COLO829 (cell line): ENCODE measurements around the gene SLC2A6.

ENCODE experiments used
- DNase-seq: peaks from one replicate; pipeline ENCODE4 v3.0.0; 2012; ENCODE audit warnings: low spot score

SLC2A6 gene

DNA sequence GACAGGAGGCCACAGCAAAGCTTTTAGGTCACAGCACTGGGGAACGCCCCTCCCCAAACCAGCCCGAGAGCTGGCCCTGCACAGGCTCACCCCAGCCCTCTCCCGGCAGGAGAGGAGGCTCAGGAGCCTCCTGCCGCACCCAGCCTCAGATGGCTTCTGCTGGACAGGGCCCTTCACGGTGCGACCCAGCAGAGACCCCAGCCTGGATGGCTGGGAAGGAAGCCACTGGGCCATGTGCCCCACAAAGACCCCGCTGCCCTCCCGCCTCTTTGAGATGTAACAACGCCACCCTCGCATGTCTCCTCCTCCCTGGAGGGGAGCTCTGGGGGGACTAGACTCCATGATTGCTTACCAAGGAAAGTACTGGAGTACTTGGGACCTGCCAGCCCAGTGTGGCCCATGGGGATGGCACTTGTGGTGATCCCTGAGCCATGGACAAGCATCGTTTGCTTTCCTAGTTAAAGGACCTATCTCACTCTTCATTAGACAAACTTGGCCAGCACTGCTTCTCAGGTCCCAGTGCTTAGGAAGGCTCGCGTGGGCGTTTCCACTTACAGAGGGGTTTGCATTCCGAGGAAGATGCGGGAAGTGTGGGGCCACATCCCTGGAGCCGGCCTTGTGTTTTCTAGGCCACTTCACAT, 36.8 kb upstream of the SLC2A6 start:
- no peak for DNase-seq

DNA sequence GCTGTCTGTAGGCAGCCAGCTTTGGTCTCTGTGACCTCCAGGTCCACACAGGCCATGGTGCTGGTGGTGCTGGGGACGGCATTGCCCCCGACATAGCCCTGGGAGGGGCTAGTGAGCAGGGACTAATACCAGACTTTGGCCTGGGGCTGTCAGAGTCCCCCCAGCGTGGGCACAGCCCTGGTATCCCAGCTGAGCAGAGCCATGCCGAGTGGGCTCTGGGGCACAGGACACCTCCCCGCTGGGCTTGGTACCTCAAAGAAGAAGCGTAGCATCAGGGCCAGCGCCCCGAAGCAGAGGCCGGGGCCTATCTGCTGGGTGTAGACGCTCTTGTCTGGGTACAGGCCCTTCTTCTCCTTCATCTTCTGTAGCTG, 36.3 kb upstream of the SLC2A6 start:
- DNase-seq, result no peak

DNA sequence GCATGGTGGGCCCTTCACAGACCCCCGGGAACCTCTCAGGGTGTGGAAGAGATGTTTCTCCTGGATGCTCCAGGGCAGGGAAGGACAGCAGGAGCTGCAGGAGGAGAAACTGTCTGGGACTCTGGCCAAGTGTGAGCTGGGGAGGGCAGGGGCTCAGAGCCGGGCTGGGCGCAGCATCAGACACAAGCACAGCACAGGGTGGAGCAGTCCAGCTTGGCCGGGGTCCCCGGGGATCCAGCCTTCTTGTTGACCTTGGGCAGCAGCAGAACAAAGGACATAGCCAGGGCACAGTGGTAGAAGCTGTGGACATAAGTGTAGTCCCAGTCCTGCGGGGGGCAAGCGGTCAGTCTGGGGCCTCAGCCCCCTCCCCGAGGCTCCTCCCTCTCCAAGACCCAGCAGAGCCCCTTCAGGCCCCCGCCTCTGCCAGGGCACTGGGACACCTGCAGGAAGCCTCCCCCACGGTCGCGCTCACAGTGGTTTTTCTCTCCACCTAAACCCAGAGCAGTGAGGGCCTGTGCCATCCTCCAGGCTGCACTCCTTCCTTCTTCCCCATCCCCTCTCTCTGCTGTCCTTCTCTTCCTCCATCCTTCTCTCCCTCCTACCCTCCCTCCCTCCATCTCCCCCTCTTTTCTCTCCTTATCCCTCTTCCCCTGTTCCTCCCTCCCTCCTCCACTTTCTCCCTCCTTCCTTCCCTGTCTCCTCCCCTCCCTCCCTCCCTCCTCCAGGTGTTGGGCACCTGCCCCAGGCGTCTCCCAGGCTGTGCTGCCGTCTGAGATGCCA, 35.8 kb upstream of the SLC2A6 start:
- DNase-seq, result no peak

DNA sequence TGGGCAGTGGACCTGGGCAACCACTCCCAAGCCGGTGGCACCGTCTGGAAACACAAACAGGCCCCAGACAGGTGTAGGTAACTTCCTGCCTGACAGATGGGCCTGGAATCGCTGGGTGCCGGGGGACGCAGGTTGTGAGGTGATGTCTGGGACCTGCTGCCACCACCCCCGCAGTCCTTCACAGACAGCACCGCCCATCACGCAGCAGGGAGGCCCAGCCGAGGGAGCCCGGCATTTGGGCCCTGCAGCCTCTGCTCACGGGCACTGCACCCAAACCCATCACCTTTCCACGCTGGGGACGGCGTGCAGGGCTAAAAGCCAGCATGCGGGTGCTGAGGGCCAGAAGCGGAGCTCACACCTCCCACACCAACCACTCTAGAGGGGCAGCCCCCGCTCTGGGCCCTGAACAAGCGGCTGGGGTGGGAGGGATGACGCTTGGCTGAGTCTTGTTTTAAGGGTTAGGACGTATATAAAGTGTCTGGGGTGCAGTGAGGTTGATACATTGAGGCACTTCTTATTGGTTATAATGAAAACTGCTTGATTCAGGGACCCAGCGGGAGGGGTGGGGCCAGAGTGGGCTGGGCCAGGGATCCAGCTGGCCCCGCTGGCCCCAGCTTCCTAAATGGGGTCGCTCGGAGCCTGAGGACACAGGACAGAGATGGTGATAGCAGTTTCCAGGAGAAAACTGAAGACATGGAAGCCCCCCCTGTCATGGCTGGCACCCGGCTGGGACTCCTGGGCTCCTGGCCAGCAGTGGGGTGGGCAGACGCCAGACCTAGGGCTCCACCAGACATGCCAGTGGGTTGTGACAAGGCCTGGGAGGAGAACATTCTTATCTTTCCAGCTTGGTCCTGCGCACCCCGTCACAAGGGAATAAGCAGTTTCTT, 34.6 kb upstream of the SLC2A6 start:
- no peak for DNase-seq

DNA sequence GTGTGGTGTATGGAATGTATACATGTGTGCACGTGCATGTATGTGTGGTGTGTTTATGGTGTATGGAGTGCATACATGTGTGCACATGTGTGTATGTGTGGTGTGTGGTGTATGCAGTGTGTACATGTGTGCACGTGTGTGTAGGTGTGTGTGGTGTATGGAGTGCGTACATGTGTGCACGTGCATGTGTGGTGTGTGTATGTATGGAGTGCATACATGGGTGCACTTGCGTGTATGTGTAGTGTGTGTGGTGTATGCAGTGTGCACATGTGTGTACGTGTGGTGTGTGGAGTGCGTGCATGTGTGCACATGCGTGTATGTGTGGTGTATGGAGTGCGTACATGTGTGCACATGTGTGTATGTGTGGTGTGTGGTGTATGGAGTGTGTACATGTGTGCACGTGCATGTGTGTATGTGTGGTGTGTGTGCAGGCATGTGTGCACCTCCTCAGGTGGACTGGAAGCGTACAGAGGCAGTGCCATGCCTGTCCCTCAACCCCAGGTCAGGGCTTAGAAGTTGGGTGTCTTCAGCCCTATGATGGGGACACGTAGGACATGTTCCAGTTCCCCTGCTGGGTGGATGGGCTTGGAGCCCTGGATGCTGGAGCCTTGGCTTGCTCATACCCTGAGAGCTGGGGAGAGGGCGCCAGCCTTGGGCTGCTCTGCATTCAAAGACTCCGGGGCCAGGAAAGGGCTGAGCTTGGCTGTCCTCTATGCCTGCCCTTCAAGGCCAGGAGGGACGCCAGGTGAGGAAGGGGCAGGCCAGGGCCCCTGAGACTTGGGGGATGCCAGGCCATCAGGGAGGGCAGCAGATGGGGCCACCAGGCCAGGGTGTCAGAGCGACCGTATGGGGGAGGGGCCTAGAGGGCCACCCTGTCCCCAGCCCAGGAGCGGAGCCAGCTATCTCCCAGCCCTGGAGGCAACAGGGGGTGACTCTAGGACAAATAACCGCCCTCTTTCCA, 33.6 kb upstream of the SLC2A6 start:
- no peak for DNase-seq

DNA sequence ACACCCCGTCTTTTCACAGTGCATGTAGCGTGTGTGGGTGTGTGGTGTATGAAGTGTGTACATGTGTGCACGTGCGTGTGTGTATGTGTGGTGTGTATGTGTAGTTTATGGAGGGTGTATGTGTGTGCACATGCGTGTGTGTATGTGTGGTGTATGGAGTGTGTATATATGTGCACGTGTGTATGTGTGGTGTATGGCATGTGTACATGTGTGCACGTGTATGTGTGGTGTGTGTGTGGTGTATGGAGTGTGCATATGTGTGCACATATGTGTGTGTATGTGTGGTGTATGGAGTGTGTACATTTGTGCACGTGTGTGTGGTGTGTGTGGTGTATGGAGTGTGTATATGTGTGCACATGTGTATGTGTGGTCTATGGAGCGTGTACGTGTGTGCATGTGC, 32.7 kb upstream of the SLC2A6 start:
- no peak for DNase-seq

DNA sequence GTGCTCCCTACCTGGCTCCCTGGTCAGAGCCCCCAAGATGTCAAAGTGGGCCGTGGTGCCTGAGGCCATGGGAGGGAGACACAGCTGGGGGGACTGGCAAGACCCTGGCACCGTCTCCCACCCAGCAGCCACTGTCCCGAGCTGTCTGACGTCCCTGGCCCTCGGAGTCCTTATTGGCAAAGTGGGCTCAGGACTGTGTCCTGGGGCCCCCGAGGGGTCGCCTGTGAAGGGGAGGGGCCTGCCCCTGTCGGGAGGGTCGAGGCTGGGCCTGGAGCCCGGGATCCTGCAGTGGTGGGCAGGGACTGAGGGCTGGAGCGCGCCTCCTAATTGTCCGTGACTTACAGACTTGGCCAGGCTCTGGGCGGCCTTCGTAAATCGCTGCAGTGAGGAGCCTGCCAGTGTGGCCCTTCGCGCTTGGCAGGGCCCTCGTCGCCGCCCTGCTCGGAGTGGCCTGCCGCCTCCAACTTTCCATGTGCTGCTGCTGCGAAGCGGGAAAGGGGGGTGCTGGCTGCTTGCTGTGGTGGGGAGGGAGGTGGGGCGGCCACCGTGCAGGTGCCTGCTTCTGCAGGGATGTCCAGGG, 32.1 kb upstream of the SLC2A6 start:
- DNase-seq, result no peak

DNA sequence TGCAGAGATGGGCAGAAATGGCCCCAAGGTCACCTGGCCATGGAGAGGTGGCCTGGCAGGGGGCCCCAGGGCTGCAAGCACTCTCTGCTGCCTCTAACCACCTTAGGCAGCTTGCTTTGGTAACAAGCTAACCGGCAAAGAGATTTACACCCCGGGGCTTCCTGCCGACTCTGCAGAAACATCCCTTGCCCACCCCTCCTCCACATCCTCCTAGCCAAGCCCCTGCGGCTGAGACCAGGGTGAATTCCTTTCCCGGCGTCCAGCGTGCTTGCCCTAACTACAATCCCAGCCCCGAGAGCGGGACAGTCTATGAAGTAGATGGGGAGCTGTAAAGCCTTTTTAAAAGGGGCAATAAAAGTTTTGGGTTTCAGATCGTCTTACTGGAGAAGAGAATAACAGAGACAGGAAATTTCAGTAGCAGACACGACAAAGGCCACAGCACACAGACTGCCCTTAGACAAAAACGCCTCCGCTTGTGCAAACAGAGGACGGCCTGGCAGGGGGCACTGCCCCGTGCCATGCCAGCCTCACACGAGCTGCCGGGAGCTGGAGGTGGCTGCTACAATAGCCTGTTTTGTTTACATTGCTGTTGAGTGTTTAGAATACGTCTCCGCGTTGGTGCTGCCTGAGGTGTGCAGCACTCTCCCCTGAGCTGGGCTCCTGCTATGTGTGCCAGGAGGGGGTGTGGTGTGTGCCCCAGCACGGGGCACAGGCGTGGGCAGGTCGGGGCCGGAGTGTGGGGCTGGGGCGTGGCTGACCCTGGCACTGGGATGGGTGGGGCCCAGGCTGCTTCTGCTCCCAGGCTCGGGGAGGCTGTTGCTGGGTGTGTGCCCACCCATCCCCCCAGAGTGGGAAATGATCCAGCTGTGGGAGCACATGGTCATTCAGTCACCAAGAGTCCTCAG, 30.5 kb upstream of the SLC2A6 start:
- DNase-seq, result peak; percentile 36

DNA sequence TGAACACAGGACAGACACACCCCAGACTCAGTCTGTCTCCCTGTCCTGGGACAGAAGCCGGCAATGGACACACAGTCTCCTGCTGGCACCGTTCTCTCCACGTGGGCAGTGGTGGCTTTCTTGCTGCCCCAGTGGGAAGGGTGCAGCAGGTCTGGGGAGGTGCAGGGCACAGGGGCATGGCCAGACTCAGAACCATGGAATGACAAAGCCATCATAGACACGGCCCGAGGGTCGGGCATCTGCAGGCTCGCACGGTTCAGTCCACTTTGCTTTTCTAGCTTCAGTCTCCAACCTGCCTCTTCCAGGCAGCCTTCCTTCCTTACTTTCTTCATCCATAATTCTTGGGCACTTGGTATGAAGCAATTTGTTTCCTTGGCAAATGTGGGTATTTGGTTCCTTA, 29.1 kb upstream of the SLC2A6 start:
- no peak for DNase-seq

DNA sequence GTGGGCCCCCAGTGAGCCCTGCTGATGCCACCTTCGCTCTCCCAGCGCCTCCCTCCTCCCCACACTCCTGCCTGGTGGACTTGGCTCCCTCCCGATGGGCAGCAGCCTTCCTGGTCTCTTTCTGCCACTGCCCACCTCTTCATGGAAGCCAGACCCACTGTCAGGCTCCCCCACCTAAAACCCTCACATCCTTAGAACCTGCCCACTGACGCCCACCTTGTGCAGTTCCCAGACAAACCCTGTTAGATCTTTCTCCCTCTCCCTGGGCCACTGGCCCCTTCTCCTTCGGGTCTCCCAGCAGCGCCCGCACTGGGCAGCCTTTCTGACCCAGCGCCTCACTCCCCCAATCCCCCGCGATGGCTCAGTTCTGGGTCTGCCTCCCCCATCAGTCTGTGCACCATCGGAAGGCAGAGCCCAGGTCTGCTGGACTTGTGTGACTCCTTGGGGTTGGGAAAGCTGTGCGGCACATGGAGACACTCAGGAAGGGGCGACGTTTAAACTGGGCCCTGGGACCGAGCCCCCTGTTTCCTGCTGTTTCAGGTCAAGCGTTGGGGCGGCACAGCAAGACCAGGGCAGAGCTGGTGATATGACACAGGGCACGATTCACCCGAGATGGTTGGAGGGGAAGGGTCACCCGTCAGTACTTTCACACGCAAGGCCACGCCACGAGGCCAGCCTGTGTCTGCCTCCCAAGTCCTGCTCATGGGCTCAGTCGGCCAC, 28.5 kb upstream of the SLC2A6 start:
- DNase-seq, result no peak

DNA sequence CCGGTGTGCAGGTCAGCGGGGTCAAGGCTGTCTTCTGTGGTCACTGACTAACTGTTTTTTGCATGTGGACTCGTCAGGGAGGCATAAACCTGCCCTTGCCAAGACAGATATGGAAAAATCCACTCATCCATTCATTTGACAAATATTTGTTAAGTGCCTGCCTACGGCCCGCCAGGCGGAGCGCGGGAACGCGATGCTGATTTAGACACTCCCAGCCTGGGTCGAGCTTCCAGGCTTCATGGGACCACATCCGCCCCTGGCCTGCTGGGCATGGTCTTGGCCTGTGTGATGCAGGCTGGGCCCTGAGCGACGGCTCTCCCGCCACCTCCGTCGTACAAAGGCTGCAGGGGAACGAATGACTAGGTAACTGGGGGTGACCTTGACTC, 27.7 kb upstream of the SLC2A6 start:
- DNase-seq, result no peak

DNA sequence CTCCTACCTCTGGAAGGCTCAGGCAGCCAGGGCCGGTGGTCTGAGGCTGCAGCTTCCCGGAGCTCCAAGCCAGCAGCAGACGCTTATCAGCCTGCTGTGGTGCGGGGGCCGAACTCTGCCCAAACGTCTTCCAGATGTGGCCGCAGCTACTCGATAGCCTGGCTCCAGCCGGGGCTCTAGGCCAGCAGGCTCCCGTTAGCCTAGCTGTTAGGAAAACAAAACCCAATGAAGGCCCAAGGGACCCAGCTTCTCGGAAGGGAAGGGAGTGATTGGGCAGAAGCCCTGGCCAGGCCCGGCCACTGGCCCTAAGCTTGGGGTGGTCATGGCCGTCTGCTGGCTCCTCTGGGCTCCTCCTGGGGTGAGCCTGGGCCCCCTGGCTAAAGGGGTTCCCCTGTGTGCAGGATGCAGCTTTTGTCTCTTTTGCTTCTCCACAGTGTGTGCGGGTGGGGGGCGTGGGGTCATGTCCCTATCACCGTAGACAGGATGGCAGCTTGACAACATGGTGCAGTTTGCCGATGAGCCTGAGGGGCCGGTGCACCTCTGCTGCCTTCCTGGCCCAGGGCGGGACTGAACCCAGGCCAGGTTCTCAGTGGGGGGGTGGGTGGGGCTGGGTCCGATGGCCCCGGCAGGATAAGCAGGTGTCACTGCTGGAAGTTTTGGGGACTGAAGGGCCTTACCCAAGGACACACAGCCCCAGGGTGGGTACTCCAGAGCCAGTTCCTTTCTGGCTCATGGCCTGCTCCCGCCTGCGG, 27.2 kb upstream of the SLC2A6 start:
- DNase-seq, result no peak

DNA sequence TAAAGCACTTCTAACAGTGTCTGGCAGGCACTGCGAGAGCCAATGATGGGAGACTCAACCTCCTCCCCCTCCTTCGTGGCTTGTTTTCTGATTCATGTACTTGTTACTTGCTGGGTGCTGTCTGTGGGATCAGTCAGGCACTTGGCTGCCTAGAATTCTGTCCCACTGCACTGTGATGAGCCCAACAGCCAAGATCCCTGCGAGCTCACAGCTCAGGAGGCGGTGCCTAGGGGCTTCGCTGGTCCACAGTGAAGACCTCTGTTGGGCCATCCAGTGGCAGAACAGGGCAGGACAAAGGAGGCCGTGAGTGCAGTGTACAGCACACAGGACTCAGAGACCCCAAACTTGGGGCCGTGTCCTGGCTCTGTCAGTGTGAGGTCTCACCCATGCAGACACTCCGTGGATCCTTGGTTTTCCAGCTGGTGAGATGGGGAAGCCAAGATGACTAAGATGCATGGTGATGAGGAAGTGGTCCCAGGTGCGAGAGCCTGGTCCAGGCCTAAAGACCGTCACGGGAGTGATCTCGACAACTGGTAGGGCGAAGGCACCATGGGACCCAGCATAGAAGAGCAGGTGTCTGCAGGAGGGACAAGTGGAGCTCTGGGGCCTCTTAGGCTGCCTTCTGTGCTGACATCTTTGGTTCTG, 26.4 kb upstream of the SLC2A6 start:
- DNase-seq, result no peak

DNA sequence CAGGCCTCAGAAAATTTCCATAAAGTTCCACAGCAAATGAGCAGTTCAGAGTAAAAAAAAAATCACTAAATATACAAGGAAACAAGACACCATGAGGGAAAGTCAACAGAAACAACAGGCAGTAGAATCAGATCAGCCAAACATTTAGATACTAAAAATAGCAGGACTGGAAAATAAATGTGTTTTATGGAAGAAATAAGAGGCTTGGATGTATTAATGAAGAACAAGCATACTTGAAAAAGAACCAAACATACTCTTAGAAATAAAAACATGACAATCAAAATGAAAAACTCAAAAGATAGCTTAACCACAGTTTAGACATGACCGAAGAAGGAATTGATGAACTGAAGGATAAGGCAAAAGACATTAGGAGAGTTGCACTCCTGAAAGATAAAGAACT, 23.2 kb upstream of the SLC2A6 start:
- DNase-seq, result no peak

DNA sequence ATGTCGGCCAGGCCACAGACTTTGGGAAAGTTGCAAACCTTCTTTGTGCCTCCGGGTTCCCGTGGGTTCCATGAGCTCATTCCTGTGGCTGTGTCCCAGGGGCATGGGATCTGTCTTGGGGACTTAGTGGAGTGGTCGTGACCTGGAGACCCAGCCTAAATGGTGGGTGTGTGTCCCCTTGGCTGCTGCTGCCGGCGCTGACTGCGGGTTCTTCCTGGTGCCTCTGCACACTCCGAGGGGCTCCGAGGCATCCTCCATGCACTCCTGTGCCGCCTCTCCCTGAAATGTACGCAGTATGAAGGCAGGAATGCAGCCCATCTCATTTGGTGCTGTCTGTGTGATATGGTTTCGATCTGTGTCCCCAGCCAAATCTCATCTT, 21.0 kb upstream of the SLC2A6 start:
- no peak for DNase-seq

DNA sequence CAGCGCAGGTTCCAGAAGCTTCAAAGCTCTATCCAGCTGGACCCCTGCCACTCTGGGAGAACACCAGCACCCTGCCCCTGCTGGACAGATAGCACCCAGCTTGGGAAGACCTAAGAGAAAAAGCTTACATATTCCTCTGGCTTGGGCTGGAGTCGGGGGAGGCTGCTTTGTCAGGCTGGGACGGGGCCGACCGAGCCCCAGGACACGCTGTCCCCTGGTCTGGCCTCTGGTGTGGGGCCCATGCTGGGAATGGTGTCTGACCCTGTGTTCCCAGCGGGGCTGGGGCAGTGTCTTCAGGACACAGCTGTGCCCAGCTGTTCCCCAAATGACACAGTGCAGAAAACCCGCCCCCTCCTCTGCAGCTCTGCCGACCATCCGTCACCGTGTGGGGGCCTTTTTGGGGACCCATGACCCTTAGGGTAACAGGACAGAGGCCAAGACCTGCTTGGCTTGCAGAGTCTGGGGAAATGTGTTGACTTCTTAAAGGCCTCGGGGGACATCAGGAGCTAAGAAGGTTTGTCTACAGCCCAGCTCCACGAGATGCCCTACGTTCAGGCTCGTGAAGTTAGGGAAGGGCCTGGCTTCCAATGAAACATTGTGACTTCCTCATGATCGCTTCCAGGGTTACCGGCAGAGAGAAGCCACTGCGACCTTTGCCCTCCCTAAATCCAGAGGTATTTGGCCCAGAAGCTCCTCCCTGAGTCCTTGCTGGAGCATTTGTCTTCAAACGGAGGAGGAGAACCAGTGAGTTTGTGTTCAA, 20.4 kb upstream of the SLC2A6 start:
- no peak for DNase-seq
